ENCODE results near the gene OSBPL9.

Gene OSBPL9, protein sequence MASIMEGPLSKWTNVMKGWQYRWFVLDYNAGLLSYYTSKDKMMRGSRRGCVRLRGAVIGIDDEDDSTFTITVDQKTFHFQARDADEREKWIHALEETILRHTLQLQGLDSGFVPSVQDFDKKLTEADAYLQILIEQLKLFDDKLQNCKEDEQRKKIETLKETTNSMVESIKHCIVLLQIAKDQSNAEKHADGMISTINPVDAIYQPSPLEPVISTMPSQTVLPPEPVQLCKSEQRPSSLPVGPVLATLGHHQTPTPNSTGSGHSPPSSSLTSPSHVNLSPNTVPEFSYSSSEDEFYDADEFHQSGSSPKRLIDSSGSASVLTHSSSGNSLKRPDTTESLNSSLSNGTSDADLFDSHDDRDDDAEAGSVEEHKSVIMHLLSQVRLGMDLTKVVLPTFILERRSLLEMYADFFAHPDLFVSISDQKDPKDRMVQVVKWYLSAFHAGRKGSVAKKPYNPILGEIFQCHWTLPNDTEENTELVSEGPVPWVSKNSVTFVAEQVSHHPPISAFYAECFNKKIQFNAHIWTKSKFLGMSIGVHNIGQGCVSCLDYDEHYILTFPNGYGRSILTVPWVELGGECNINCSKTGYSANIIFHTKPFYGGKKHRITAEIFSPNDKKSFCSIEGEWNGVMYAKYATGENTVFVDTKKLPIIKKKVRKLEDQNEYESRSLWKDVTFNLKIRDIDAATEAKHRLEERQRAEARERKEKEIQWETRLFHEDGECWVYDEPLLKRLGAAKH

DNA sequence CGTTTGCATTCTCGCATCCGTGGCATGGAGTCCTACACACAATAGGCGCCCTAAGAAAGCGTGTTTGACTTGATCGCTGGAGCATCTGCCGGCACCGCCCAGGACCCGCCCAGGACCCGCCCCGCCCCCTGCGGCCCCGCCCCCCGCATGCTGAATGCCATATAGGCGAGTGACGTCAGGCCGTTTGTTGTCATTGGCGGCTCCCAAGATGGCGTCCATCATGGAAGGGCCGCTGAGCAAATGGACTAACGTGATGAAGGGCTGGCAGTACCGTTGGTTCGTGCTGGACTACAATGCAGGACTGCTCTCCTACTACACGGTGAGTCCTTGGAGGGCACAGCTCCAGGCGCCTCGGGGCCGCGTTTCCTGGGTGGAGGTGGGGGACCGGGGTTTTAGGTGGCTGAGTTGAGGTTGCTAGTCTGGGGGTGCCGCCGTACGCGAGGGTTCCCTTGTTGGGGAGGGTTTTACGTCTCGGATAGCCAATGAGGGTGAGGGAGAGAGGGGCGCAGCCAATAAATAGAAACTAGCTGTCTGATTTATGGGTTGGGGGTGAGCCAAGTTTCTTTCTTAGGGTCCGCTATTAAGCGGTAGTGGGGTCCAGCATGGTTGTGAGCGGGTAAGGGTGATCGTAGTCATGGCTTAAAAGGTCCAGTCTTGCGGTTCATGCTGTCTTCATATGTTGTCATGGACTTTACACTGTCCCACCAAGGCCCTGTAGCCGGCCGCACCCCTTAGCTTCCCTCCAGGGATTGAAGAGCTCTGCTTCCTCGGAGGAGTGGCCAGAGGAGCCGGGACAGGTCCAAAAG, at the start of gene OSBPL9:
Gene OSBPL9, plus strand, starts transcription at position 190 of the 806 bp plus-strand sequence. Its CDS starts 19 bp downstream, at position 209.
- peak; percentile 89 for DNase-seq (ENCODE audit: low spot score)

DNA sequence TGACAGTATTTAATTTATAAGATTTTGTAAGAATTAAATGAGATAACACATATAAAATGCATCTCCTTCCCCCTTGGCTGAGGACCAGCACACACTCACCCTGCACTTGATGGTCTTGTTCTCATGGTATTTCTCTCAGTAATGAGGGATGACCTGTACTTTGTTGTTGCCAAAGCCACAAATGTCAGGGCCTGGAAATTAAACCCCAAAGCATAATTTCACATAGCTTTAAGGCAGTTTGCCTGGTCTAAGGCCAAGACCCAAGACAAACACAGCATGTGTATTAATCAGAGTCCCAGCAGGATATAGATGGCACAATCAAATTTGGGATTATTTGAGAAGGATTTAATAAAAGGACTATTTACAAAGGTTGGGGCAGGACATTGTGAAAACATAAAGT, 49.2 kb upstream of the OSBPL9 start:
- no peak for DNase-seq (ENCODE audit: low spot score)

DNA sequence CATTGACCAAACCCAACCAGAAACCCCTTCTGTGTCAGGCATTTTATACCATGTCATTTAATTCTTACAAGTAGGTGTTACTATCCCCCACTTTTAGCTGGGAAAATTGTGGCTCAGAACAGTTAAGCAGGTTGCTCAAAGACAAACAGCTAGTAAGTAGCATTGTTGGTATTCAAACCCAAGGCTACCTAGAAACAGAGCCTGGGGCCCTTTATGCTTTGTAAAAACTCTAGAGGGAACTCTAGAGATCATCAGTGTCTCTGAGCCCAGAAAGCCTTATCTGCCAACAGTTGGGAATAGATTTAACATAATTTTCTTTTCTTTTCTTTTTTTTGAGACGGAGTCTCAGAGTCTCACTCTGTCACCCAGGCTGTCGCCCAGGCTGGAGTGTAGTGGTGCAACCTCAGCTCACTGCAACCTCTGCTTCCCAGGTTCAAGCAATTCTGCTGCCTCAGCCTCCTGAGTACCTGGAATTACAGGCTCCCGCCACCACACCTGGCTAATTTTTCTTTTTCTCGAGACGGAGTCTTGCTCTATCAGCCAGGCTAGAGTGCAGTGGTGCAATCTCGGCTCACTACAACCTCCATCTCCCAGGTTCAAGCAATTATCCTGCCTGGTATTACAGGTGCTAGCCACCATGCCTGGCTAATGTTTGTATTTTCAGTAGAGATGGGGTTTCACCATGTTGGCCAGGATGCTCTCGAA, 48.5 kb upstream of the OSBPL9 start:
- DNase-seq (ENCODE audit: low spot score): no peak

DNA sequence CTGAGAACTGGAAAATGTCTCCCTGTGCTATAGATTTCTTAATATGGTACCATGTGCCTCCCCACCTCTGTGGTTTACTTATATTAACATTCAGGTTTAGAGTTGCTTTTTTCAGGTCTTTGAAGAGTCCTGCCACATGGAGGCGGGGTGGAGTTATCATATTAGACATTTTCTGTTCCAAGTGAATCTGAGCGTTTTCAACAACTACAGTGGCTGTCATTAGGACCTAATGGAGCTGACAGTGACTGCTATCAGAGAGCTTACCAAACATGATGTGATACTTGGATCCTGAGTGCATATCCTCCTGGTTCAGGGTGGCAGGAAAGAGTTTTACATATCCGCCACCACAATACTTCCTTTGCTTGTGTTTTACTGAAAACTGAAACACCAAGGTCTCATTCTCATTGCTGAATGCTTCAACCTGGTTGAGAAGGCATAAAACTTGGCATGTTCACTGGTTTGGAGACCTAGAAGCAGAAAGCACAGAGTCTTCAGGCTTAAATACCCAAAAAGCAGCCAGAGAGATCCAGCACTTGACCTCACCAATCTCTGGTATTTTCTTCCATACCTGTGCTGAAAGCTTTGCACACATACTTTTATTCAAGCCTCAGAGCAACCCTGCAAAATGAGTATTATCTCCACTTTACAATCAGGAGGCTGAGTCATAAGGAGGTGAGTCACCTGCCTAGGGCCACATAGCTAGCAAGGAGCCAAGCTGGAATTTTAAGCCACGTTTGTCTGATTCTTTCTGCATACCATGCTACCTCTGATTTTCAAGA, 47.4 kb upstream of the OSBPL9 start:
- DNase-seq (ENCODE audit: low spot score): peak; percentile 65

DNA sequence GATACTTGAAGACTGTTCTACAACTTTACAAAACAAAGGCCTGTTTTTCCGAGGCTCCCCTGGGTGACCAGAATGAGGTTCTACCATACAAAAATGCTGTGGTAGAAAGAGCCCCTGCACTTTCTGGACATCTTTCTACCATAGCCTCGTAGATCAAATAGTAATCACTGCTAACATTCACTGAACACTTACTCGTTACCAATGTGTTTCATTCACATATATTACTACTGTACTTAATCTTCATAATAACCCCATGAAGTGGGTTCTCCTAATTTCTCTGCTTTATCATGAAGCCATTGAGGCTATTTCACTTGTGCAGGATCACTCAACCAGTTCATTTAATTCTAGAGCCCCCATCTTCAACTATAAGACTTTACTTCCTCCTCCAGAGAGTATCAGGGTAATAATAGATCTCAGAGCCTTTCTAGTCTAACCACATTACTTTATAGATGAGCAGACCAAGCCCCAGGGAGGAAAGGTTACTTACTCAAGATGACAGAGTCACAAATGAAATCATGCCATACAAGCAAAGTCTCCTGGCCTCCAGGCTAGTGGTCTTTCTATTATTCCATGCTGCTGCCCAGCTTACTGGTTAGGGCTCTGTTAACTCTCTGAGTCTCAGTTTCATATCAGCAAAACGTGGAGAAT, 46.7 kb upstream of the OSBPL9 start:
- DNase-seq (ENCODE audit: low spot score): no peak

DNA sequence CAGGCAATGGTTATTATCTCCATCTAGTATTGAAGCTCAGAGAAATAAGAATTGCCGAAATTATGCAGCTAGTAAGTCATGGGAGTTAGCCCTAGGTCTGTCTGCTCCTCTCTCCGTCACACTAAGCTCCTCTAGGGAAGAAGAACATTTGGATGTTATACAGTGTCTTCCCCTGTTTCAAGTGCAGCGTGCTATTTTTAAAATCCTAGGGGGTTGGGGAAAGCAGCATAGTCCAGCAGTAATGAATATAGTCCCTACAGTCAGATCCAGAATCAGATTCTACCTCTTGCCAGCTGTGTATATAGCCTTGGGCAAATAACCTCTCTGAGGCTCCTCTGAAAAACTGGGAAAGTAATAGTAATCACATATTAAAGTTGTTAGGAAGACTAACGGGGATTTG, 44.5 kb upstream of the OSBPL9 start:
- no peak for DNase-seq (ENCODE audit: low spot score)

DNA sequence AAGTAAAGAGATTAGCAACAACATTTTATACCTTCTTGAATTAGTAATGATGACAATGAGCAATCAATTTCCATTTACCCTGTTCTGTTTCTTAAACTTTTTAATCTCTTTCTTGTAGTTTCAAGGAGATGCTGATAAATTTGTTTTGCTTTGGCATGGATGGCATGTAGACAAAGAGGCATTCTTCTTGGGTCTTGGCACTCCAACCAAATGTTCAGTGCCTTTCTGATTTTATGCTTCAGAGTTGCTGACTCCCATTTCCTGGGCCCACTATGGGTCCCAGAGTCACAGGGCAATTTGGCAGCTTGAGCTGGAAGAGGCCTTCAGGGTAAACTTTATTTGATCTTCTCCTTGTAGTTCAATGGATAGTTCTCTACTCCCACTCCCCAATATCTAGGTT, 42.1 kb upstream of the OSBPL9 start:
- DNase-seq (ENCODE audit: low spot score): no peak

DNA sequence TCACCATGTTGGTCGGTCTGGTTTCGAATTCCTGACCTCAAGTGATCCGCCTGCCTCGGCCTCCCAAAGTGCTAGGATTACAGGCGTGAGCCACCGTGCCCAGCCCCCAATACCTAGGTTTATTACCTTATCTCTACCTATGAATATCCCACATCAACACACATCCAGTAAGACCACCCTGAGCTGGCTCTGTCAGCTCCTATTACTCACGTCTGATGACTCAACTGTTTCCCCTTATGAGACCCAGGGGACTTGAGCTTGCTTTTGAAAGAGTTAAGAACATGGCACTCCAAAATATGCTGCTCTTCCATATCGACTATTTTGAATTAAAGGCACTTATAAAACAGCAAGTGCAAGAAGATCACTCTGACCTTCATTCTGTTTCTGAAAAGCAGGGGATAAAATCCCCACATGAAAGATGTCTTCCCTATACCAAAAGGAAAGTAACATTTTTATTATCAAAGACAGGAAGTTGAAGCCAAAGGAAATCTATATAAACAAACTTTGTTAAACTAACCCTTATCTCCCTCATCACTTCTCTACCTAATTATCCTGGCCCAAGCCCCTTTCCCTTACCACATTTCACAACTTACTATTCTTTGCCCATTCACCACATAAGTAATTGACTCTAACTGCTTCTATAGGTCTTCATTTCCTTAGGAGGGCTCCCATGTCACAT, 41.3 kb upstream of the OSBPL9 start:
- DNase-seq (ENCODE audit: low spot score): no peak

DNA sequence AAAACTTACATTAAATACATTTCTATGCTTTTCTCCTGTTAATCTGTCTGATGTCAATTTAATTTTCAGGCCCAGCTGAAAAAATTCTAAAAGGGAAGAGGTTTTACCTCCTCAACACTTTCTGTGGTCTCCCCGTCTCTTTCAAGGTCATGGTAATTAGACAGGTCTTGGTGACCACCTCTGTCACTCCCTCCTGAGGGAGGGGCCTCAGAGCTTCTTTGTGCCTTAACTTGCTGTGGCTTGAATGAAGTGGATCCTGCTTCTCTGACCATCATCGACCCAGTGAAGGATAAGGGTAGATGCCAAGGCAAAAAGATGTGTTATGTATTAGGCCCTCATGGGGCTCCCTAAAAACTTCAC, 40.8 kb upstream of the OSBPL9 start:
- no peak for DNase-seq (ENCODE audit: low spot score)

DNA sequence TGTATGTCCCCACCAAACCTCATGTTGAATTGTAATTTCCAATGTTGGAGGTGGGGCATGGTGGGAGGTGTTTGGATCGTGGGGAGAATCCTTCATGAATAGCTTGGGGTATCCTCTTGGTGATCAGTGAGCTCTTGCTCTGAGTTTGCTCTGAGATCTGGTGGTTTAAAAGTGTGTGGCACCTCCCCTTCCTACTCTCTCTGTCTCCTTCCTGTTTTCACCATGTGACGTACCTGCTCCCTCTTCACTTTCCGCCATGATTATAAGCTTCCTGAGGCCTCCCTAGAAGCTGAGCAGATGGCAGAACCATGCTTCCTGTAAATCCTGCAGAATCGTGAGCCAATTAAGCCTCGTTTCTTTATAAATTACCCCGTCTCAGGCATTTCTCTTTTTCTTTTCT, 40.0 kb upstream of the OSBPL9 start:
- no peak for DNase-seq (ENCODE audit: low spot score)

DNA sequence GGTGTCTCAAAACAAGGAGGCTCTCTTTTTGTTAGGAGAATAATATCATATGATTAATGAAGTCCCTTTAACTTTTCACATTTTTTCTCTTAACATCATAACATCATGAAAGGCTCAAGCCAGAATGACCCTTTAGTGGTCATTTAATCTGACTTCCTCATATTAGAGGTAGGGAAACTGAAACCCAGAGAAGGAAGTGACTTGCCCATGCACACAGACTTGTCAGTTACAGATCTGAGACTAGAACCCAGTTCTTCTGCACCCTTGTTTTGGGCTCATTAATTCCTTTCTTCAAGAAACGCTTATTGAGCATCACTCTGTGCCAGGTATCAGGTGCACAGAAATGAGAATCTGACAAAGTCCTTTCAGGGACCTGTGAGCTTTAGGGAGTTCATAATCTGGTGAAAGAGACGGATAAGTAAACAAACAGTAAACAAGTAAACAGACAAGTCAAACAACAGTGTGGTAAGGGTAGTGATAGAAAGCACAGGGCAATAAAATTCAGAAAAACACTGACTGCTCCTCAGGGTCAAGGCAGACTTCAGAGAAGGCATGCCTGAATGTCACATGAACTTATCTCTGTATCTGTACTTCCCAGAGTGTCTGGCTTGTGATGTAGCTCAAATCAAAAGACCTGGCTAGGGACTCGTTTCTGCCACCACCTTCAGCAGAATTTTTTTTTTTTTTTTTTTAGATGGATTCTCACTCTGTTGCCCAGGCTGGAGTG, 38.3 kb upstream of the OSBPL9 start:
- DNase-seq (ENCODE audit: low spot score): no peak

DNA sequence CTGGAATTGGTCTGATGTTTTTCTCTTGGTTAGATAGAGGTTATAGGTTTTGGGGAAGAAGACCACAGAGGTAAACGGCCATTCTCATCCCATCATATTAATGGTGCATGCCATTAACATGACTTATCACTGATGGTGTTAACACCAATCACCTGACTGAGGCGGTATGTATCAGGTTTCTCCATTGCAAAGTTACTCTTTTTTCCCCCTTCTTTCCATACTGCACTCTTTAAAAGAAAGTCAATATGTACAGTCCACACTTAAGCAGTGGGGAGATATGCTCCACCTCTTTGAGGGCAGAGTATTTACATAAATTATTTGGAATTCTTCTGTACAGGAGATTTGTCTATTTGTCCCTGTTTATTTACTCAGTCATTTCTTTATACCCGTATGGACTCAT, 35.7 kb upstream of the OSBPL9 start:
- DNase-seq (ENCODE audit: low spot score): no peak

DNA sequence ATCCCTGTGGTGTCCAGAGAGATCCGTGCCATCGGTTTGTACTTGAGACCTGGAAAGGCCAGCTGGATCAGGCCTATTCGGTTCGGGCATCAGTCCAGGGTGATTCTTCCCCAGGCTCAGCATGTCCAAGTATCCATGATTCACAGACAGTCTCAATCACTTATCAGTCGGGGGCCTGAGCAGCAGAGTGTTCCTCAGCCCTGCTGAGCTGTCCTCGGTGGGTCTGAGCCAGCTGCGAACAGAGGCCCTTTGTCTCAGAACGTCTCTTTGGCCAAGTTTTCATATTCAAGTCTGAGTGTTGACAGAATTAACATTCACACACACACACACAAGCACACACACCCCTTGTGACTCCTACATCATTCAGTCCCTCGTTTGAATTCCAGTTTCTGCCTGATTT, 33.4 kb upstream of the OSBPL9 start:
- no peak for DNase-seq (ENCODE audit: low spot score)

DNA sequence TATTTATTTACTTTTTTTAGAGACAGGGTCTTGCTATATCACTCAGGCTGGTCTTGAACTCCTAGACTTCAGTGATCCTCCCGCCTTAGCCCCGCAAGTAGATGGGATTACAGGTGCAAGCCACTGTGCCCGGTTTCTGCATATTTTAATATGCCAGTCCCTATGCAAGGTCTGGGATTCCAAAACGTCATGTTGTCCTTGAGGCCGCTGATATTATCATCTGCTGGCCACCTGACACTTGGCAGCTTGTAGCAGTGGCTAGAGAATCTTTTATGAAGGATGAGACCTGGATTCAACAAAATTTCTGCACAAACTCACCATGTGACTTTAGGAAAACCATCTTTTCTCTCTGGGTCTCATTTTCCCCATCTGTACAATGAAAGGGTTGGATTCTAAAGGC, 32.9 kb upstream of the OSBPL9 start:
- no peak for DNase-seq (ENCODE audit: low spot score)

DNA sequence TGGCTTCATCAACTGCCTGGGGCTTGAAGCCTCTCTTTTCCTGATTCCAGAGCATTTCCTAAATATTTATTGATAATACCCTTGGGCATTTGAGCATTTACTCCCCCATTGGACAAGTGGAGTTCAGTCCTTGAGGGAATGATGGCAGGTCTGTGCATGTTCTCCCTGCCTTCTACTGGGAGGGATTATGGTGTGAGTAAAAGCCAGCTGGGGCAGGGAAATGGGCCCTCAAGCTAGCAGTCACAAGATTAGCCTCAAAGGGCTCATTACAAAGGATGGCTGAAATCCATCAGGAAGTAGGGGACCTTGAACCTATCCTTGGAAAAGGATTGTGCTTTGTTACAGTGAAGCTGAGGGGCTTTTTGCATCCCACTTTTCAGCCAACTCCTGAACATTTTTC, 24.2 kb upstream of the OSBPL9 start:
- no peak for DNase-seq (ENCODE audit: low spot score)

DNA sequence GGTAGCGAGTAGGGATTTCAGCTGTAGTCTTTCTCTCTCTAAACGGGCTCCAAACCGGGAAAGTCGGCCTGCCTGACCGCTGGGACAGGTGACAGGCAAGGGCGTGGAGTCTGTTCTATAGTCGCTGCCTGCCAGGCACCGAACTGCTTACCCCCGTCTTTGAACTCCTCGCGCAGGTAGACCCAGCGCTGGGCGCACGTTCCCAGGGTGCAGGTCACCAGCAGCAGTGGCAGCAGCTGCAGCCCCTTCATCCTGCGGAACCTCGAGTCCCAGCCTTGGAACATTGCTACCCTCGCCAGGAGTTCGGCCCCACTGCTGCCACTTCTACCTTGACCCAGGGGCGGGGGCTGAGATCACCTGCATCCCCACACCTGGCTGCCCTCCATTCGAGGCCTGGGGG, 22.2 kb upstream of the OSBPL9 start:
- DNase-seq (ENCODE audit: low spot score): no peak

DNA sequence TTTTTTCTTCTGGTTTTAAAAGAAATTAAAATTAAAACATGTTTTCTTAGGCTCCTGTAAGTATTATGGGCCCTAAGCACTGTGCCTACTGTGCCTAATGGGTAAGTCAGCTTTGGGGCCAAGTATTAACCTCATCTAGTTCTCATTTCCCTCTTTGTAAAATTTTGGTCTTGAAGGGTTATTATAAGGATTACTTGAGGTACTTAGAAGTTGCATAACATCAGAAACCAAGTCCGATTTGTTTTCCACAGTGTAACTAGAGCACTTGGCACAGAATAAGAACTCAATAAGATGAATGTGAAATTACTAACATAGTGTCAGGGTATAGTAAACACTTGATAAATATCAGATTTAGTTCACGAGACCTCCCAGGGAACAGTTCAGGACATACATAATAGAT, 16.4 kb upstream of the OSBPL9 start:
- no peak for DNase-seq (ENCODE audit: low spot score)

DNA sequence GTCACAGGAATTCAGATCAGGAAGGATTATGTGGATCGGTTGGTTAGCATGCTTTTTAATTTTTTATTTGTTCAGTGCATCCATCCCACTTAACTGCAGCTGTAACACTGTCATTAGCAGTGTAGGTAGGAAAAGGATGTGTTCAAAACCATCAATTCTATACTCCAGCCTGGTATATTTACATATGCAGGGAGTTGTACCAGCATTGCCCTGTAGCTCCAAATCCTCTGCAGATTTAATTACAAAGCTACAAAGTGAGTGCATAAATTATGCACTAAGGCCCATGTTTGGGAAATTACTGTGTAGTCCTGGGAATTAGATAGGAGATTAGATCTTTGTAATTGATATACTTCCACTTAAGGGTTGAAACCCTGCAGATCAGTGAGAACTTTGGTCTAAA, 15.9 kb upstream of the OSBPL9 start:
- no peak for DNase-seq (ENCODE audit: low spot score)

DNA sequence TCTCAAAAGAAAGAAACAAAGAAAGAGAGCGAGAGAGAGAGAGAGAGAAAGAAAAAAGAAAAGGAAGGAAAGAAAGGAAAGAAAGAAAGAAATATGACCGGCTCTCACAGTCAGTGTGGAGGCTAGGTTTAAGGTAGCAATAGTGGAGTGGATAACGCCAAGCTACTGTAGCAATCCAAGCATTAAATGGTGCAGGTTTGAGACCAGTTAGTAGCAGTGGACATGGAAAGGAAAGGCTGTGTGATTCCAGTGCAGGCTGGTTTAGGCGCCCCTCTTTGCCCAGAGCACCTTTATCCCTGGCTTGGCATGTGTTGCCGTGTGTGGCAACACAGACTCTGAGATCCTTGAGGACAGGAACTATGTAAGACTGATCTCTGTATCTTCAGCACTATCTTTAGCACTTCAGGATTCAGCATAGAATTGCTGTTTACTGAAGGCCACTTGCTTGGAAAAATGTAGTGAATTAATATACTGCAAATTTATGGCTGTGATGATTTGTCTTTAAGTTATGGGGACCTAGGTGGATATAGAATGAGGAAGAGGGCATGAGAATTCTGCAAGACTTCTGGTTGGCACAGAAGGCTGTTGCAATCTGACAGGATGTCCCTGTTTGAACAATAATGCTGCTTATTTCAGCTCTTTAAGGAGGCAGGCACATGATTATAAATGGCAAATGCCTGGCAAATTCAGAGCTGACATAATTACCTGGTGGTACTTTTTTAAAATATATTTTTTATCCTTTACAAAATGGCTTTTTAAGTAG, 10.8 kb upstream of the OSBPL9 start:
- no peak for DNase-seq (ENCODE audit: low spot score)
